SK-N-SH (cell line): Measurements from ENCODE around the gene ADH1B. TPM values are rescaled to one million over a fixed set of nuclear protein-coding genes. Genes with fewer than 3 reads are reported as not detected.

ENCODE experiments used
- CTCF ChIA-PET: fragments of 300-600, 350-600 bp; formaldehyde crosslinking; extraction: SDS; loops from one replicate; lab custom pipeline; 2021; lab: Yijun Ruan, JAX
- POLR2A ChIA-PET: fragments of 350-600 bp; sonication (Branson Sonifier 250); formaldehyde crosslinking; extraction: SDS; loops from one replicate; lab custom pipeline; 2020; ENCODE audit warnings: antibody characterized with exemption, inconsistent platforms; lab: Yijun Ruan, JAX
- DNase-seq: peaks from one replicate; pipeline ENCODE4 v3.0.0; 2012
- H2AFZ ChIP-seq: fragments of 200-600 bp; sonication (generic); 2 replicates; pipeline ENCODE4 v1.8.1; 2016; ENCODE audit warnings: antibody characterized with exemption, mild to moderate bottlenecking, low read depth
- H3F3A ChIP-seq: fragments of 200-600 bp; sonication (generic); replicated peaks from 2 replicates; pipeline ENCODE3; 2016; ENCODE audit warnings: antibody characterized with exemption, mild to moderate bottlenecking; ENCODE audit not compliant: insufficient read depth
- H3K27ac ChIP-seq, 2 experiments: fragments of 200-500 bp in 1 of 2; fragments of 200-600 bp in 1 of 2; sonication (Bioruptor generic) in 1 of 2; sonication (generic), shearing (Covaris generic) in 1 of 2; 2 replicates each; pipeline versions ENCODE4 v1.5.1 to v1.6.1; 2014 to 2016; ENCODE audit warnings: low read depth in 2 of 2, inconsistent platforms in 1 of 2, low read length in 1 of 2, mild to moderate bottlenecking in 1 of 2, mixed read lengths in 1 of 2
- H3K27me3 ChIP-seq: fragments of 200-600 bp; sonication (generic), shearing (Covaris generic); 2 replicates; pipeline ENCODE4 v1.6.1; 2016; ENCODE audit warnings: mixed run types; ENCODE audit not compliant: insufficient read depth
- H3K36me3 ChIP-seq, 2 experiments: fragments of 200-500 bp in 1 of 2; fragments of 200-600 bp in 1 of 2; sonication (Bioruptor generic) in 1 of 2; sonication (generic) in 1 of 2; replicated peaks in 1 of 2; 2 replicates each; pipeline versions ENCODE3 to v1.5.1; 2014 to 2016; ENCODE audit warnings: low read length in 1 of 2, mild to moderate bottlenecking in 1 of 2; ENCODE audit not compliant: insufficient read depth in 2 of 2, control insufficient read depth in 1 of 2
- H3K4me1 ChIP-seq, 2 experiments: fragments of 200-500 bp in 1 of 2; fragments of 200-600 bp in 1 of 2; sonication (Bioruptor generic) in 1 of 2; sonication (generic), shearing (Covaris generic) in 1 of 2; 2 replicates each; pipeline versions ENCODE4 v1.5.1 to v1.6.1; 2014 to 2016; ENCODE audit warnings: low read depth in 1 of 2, low read length in 1 of 2, mixed run types in 1 of 2; ENCODE audit not compliant: insufficient read depth in 2 of 2, control insufficient read depth in 1 of 2
- H3K4me2 ChIP-seq: fragments of 200-600 bp; sonication (generic), shearing (Covaris generic); 2 replicates; pipeline ENCODE4 v1.6.1; 2017; ENCODE audit warnings: mixed run types
- H3K4me3 ChIP-seq, 2 experiments: fragments of 200-500 bp in 1 of 2; fragments of 200-600 bp in 1 of 2; sonication (Bioruptor generic) in 1 of 2; sonication (generic), shearing (Covaris generic) in 1 of 2; 2 replicates each; pipeline versions ENCODE4 v1.5.1 to v1.8.1; 2014 to 2016; ENCODE audit warnings: low read depth in 2 of 2, inconsistent platforms in 1 of 2, low read length in 1 of 2, mild to moderate bottlenecking in 1 of 2, mixed read lengths in 1 of 2, moderate library complexity in 1 of 2
- H3K79me2 ChIP-seq: fragments of 200-600 bp; sonication (generic); 2 replicates; pipeline ENCODE4 v1.8.1; 2017; ENCODE audit warnings: mild to moderate bottlenecking; ENCODE audit not compliant: insufficient read depth
- H3K9ac ChIP-seq: fragments of 200-600 bp; sonication (generic); 2 replicates; pipeline ENCODE4 v1.6.1; 2017; ENCODE audit warnings: mixed run types
- H3K9me2 ChIP-seq: fragments of 200-600 bp; sonication (generic); 2 replicates; pipeline ENCODE4 v1.6.1; 2017; ENCODE audit warnings: mixed run types
- H3K9me3 ChIP-seq: fragments of 200-600 bp; sonication (generic); 2 replicates; pipeline ENCODE4 v1.6.1; 2017; ENCODE audit warnings: mixed run types, mild to moderate bottlenecking, moderate library complexity
- H4K20me1 ChIP-seq: fragments of 200-600 bp; sonication (generic); 2 replicates; pipeline ENCODE4 v1.6.1; 2017; ENCODE audit warnings: mild to moderate bottlenecking, mixed run types; ENCODE audit not compliant: insufficient read depth
- EZH2phosphoT487 ChIP-seq: fragments of 200-600 bp; sonication (generic); IDR thresholded peaks from 2 replicates; pipeline ENCODE4 v1.6.1; 2017; ENCODE audit warnings: low read depth, mixed run types, mild to moderate bottlenecking, antibody characterized with exemption, moderate library complexity, borderline replicate concordance
- FOXJ3 ChIP-seq: sonication (generic); formaldehyde crosslinking; IDR thresholded peaks from 2 replicates; pipeline ENCODE4 v1.5.1; 2020; ENCODE audit warnings: mild to moderate bottlenecking, missing genetic modification reagents
- FOXM1 ChIP-seq: IDR thresholded peaks from 2 replicates; pipeline ENCODE4 v1.4.0; 2012; ENCODE audit warnings: low read depth, mild to moderate bottlenecking
- GABPA ChIP-seq: IDR thresholded peaks from 2 replicates; pipeline ENCODE4 v1.4.0; 2012; ENCODE audit warnings: low read depth, mild to moderate bottlenecking
- GATA2 ChIP-seq: sonication (generic); formaldehyde crosslinking; IDR thresholded peaks from 2 replicates; pipeline ENCODE4 v1.5.0; 2020; ENCODE audit warnings: mild to moderate bottlenecking, missing genetic modification reagents
- IRF3 ChIP-seq: fragments of 150-350 bp; IDR thresholded peaks from 2 replicates; pipeline ENCODE4 v1.6.1; 2016; ENCODE audit warnings: mild to moderate bottlenecking, low read depth, low read length
- JUND ChIP-seq: IDR thresholded peaks from 2 replicates; pipeline ENCODE4 v1.4.0; 2012
- NRF1 ChIP-seq: IDR thresholded peaks from 2 replicates; pipeline ENCODE4 v1.6.1; 2012; ENCODE audit warnings: low read depth, mild to moderate bottlenecking, low read length
- POLR2AphosphoS5 ChIP-seq: IDR thresholded peaks from 2 replicates; pipeline ENCODE4 v1.6.1; 2012; ENCODE audit warnings: low read depth, low read length
- RAD21 ChIP-seq: IDR thresholded peaks from 2 replicates; pipeline ENCODE4 v1.6.1; 2012; ENCODE audit warnings: mild to moderate bottlenecking, low read length
- RCOR1 ChIP-seq: fragments of 150-350 bp; IDR thresholded peaks from 2 replicates; pipeline ENCODE4 v1.6.1; 2017; ENCODE audit warnings: antibody characterized with exemption, low read length
- SIN3A ChIP-seq: IDR thresholded peaks from 2 replicates; pipeline ENCODE4 v1.6.1; 2012; ENCODE audit warnings: low read depth, mild to moderate bottlenecking, low read length, moderate library complexity, borderline replicate concordance
- TAF1 ChIP-seq: IDR thresholded peaks from 2 replicates; pipeline ENCODE4 v1.6.1; 2012; ENCODE audit warnings: low read depth, mild to moderate bottlenecking, low read length, moderate library complexity, borderline replicate concordance
- USF2 ChIP-seq: fragments of 150-350 bp; IDR thresholded peaks from 2 replicates; pipeline ENCODE4 v1.6.1; 2017; ENCODE audit warnings: antibody characterized with exemption, low read length, low read depth, borderline replicate concordance
- WGBS: methylation state at CpG from one replicate; pipeline ENCODE4 v1.1.6; 2017; ENCODE audit warnings: low lambda C conversion rate; 5-methylcytosine and 5-hydroxymethylcytosine counted together
- polyA plus RNA-seq, 3 experiments: library from polyadenylated mRNA; depleted of rRNA; stranded (reverse); fragments of >200 nt; gene quantifications; 2 replicates each; pipeline ENCODE4 v1.2.3, GENCODE V29; 2012

ADH1B gene
- polyA plus RNA-seq, 1 of the 3 experiments (the other 2 are of a cell fraction), result not detected

- H3K27ac ChIP-seq, result no peak overlapping the region
These were observed 5.4 kb downstream of the ADH1B start for GRCh38 chr4:99315839-99316238.

GRCh38 chr4:99314211-99314610 lies 7.0 kb downstream of the ADH1B start:
- POLR2A ChIA-PET, result no interaction called here
- Histone ChIP-seq H3K4me3 (no peak overlapping the region), H3K4me1 (no peaks in the 10 kb centered on the region), H3K36me3 (no peaks in the 10 kb centered on the region)
- TF ChIP-seq EZH2phosphoT487 (no peak), RAD21 (no peak), TAF1 (no peak), USF2 (no peak), SIN3A (no peak), GABPA (no peak), NRF1 (no peak), POLR2AphosphoS5 (no peak), GATA2 (CRISPR knock-in tag) (no peak), JUND (no peak), FOXJ3 (no peak)
- TF ChIP-seq, all 33 proteins: peak for 0
- DNase-seq, result no peak
- Histone ChIP-seq H3K79me2 (no peaks in the 10 kb centered on the region), H3K27me3 (no peaks in the 10 kb centered on the region), H3K4me2 (no peak overlapping the region), H4K20me1 (no peaks in the 10 kb centered on the region), H3K9ac (no peak overlapping the region), H3K9me2 (no peaks in the 10 kb centered on the region), H3F3A (no peaks in the 10 kb centered on the region), H3K27ac (no peak overlapping the region), H2AFZ (no peak overlapping the region), H3K9me3 (no peaks in the 10 kb centered on the region)
- CTCF ChIA-PET, result no interaction called here
- WGBS, result 20% methylated on average over 1 of the region's 1 CpG

More at GRCh38 chr4:99315839-99316238, 5.4 kb downstream of the ADH1B start:
- 12% methylated on average over 6 of the region's 6 CpGs for WGBS
- no peaks in the 10 kb centered on the region for H3K4me1 ChIP-seq
- H3K9ac ChIP-seq, result no peak overlapping the region
- H4K20me1 ChIP-seq, result no peaks in the 10 kb centered on the region
- no peaks in the 10 kb centered on the region for H3K27me3 ChIP-seq
- H3F3A ChIP-seq, result no peaks in the 10 kb centered on the region
- H2AFZ ChIP-seq, result no peak overlapping the region
- no peak overlapping the region for H3K4me3 ChIP-seq
- no peak for DNase-seq
- CTCF ChIA-PET, result no interaction called here
- POLR2A ChIA-PET, result no interaction called here
- H3K9me3 ChIP-seq, result no peaks in the 10 kb centered on the region
- TF ChIP-seq IRF3 (no peak), FOXM1 (no peak), RCOR1 (no peak), POLR2AphosphoS5 (no peak)
- H3K9me2 ChIP-seq, result no peaks in the 10 kb centered on the region
- H3K36me3 ChIP-seq, result no peaks in the 10 kb centered on the region
- no peaks in the 10 kb centered on the region for H3K79me2 ChIP-seq
- H3K4me2 ChIP-seq, result no peak overlapping the region
